K562 (cell line): ENCODE measurements around the gene ZFYVE1. TPM values are rescaled to one million over a fixed set of nuclear protein-coding genes. Genes with fewer than 3 reads are reported as not detected.
A peak's percentile ranks its signal among the peaks of the same experiment; 100 is the strongest.

Experiments
- BCOR ChIP-seq: fragments of 450-650 bp; IDR thresholded peaks from 2 replicates; pipeline ENCODE4 v1.6.1; 2016
- BRD9 ChIP-seq: fragments of 450-650 bp; IDR thresholded peaks from 2 replicates; pipeline ENCODE4 v1.6.1; 2018; ENCODE audit warnings: low read depth; ENCODE audit not compliant: partially characterized antibody
- CUX1 ChIP-seq: fragments of 200-800 bp; sonication (Bioruptor generic); IDR thresholded peaks from 2 replicates; pipeline ENCODE4 v1.6.1; 2016; ENCODE audit warnings: missing genetic modification characterization, missing compliant biosample characterization
- CXXC5 ChIP-seq: fragments of 250-450 bp; sonication (Bioruptor Pico); IDR thresholded peaks from 2 replicates; pipeline ENCODE4 v1.8.0; 2022; ENCODE audit warnings: inconsistent platforms, mild to moderate bottlenecking, moderate library complexity
- HDAC2 ChIP-seq: fragments of 450-650 bp; IDR thresholded peaks from 2 replicates; pipeline ENCODE4 v1.6.1; 2016; ENCODE audit warnings: mild to moderate bottlenecking
- JUN ChIP-seq, 2 experiments: sonication (generic) in 1 of 2; formaldehyde crosslinking in 1 of 2; IDR thresholded peaks; 2 replicates each; pipeline versions ENCODE4 v1.6.1 to v1.8.0; 2012 to 2022; ENCODE audit warnings: borderline replicate concordance in 2 of 2, mild to moderate bottlenecking in 2 of 2, improper control_type of control experiment in 1 of 2, low read depth in 1 of 2, low read length in 1 of 2, missing genetic modification reagents in 1 of 2
- NKRF ChIP-seq: fragments of 450-650 bp; IDR thresholded peaks from 2 replicates; pipeline ENCODE4 v1.6.1; 2016; ENCODE audit warnings: borderline replicate concordance
- NR4A1 ChIP-seq, 2 experiments: fragments of 250-450 bp in 1 of 2; fragments of 450-650 bp in 1 of 2; sonication (Bioruptor Pico) in 1 of 2; IDR thresholded peaks; 2 replicates each; pipeline versions ENCODE4 v1.4.0 to v1.6.1; 2016 to 2020; ENCODE audit warnings: mild to moderate bottlenecking in 2 of 2, missing compliant biosample characterization in 1 of 2, missing genetic modification characterization in 1 of 2, moderate library complexity in 1 of 2
- SPI1 ChIP-seq: IDR thresholded peaks from 2 replicates; pipeline ENCODE4 v1.6.1; 2011; ENCODE audit warnings: low read depth, low read length, control low read depth, borderline replicate concordance
- TSC22D4 ChIP-seq: fragments of 450-650 bp; IDR thresholded peaks from 2 replicates; pipeline ENCODE4 v1.6.1; 2016; ENCODE audit warnings: missing genetic modification characterization, missing biosample characterization, control low read depth
- ZNF184 ChIP-seq: sonication (generic); formaldehyde crosslinking; IDR thresholded peaks from 2 replicates; pipeline ENCODE4 v1.5.0; 2020; ENCODE audit warnings: missing genetic modification reagents
- ZNF212 ChIP-seq: fragments of 450-650 bp; formaldehyde crosslinking; IDR thresholded peaks from 2 replicates; pipeline ENCODE4 v1.4.0; 2020; ENCODE audit warnings: mild to moderate bottlenecking
- ZNF57 ChIP-seq: fragments of 450-650 bp; formaldehyde crosslinking; IDR thresholded peaks from 2 replicates; pipeline ENCODE4 v1.4.0; 2020; ENCODE audit warnings: mild to moderate bottlenecking, moderate library complexity
- polyA plus RNA-seq, 8 experiments: library from polyadenylated mRNA; depleted of rRNA in 4 of 8; stranded (reverse) in 5 of 8; unstranded in 3 of 8; fragments of >200 nt; fragmentation: Nextera tagmentation in 2 of 8; fragmentation: Illumina TruSeq in 1 of 8; extraction: Ambion mirVana in 2 of 8; extraction: Trizol in 1 of 8; gene quantifications; 2 replicates each; pipeline versions ENCODE4 v1.2.1 to v1.2.3, GENCODE V29; 2011 to 2014; ENCODE audit warnings: inconsistent platforms in 1 of 8, missing spikeins in 1 of 8
- total RNA-seq, 7 experiments: library from RNA; depleted of rRNA in 6 of 7; stranded (reverse); fragments of >200 nt in 6 of 7; fragmentation: Illumina TruSeq in 2 of 7; extraction: Trizol in 2 of 7; gene quantifications; 2 replicates each; pipeline versions ENCODE4 v1.2.1 to v1.2.3, GENCODE V29; 2011 to 2021; ENCODE audit warnings: low replicate concordance in 1 of 7
- TF ChIP-seq, protein P1 (sequence below): fragments of 450-650 bp; IDR thresholded peaks from 2 replicates; pipeline ENCODE4 v1.6.1; 2018; ENCODE audit warnings: mild to moderate bottlenecking, low read depth; ENCODE audit not compliant: partially characterized antibody
- TF ChIP-seq, protein P2 (sequence below): conservative IDR thresholded peaks from 2 replicates; pipeline ENCODE4 v1.6.1; 2011; ENCODE audit warnings: low read depth, mild to moderate bottlenecking, low read length; ENCODE audit not compliant: control insufficient read depth

Gene ZFYVE1
- total and polyA plus RNA-seq, 9 of the 15 experiments (the other 6 are each of a cell fraction or from before 2014, with no cell fraction given): 0.62 to 5.5 (median 3.4) TPM

DNA sequence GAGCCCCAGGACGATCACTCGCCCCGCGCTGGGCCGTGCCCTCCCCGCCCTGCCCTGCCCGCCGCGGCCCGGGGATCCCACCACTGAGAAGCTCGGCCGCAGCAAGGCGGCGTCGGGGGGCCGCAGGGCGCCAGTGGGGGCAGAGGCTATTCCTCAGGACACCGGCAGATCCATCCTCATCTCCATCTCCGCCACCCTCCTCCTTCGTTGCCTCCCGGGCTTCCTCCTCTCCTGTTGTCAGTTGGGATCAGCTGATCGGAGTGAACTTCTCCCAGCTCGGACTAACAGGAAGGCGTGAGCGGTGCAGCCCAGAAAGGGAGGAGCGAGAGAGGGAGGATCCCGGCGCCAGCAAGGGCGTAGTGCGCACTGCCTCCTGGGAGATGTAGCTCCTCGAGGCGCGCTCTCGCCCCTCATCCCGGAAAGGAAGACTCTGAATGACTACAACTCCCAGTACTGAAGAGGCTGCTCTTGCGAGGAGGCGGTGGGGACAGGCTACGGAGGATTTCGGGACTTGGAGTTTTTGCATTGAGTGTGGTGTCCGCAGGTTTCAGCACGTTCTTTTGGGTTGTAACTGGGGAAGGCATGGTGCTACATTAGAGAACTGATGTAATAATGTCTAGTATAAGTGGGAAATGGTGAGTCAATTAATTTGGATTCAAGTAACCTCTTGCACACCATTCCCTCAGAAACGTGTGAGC lies at the start of gene ZFYVE1 (continued):
- TF ChIP-seq CUX1 (CRISPR knock-in tag) (no peak), TSC22D4 (no peak), SPI1 (0 out of 2 replicates have a peak, but pooled peaks have one; percentile 30), ZNF212 (no peak), HDAC2 (peak; percentile 60; the same call in 1 of the 2 replicates), ZNF184 (CRISPR knock-in tag) (no peak), ZNF57 (CRISPR knock-in tag) (no peak), BRD9 (no peak), CXXC5 (CRISPR knock-in tag) (peak; percentile 89), BCOR (no peak), NR4A1 (CRISPR knock-in tag; IDR thresholded peaks at IDR 0.05) (no peak), NR4A1 (tag; IDR thresholded peaks at IDR 0.05) (0 out of 2 replicates have a peak, but pooled peaks have one; percentile 58), NKRF (peak; percentile 92), JUN (IDR thresholded peaks at IDR 0.05; ENCODE audit: borderline replicate concordance, low read depth, low read length) (peak; percentile 70; the same call in 1 of the 2 replicates), JUN (CRISPR knock-in tag; IDR thresholded peaks at IDR 0.05; ENCODE audit: borderline replicate concordance) (no peak)
- TF ChIP-seq, protein P1, sequence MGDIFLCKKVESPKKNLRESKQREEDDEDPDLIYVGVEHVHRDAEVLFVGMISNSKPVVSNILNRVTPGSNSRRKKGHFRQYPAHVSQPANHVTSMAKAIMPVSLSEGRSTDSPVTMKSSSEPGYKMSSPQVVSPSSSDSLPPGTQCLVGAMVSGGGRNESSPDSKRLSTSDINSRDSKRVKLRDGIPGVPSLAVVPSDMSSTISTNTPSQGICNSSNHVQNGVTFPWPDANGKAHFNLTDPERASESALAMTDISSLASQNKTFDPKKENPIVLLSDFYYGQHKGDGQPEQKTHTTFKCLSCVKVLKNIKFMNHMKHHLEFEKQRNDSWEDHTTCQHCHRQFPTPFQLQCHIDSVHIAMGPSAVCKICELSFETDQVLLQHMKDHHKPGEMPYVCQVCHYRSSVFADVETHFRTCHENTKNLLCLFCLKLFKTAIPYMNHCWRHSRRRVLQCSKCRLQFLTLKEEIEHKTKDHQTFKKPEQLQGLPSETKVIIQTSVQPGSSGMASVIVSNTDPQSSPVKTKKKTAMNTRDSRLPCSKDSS: no peak
- TF ChIP-seq, protein P2, sequence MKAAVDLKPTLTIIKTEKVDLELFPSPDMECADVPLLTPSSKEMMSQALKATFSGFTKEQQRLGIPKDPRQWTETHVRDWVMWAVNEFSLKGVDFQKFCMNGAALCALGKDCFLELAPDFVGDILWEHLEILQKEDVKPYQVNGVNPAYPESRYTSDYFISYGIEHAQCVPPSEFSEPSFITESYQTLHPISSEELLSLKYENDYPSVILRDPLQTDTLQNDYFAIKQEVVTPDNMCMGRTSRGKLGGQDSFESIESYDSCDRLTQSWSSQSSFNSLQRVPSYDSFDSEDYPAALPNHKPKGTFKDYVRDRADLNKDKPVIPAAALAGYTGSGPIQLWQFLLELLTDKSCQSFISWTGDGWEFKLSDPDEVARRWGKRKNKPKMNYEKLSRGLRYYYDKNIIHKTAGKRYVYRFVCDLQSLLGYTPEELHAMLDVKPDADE: peak; percentile 99; the same call in 1 of the 2 replicates
